Stomach (tissue), 19 donors: Measurements from ENCODE around the gene CTRB1. TPM values are rescaled to one million over a fixed set of nuclear protein-coding genes. Genes with fewer than 3 reads are reported as not detected.
A peak's percentile ranks its signal among the peaks of the same experiment; 100 is the strongest.

ENCODE experiments used
- DNase-seq, 2 donors: peaks; one replicate each; pipeline versions ENCODE4 v3.0.0 to v3.0.0-alpha.2; 2013 to 2019
- H3K27ac ChIP-seq, 5 donors: fragments of 200-600 bp in 4 of 5; sonication (generic) in 4 of 5; one replicate each; pipeline ENCODE4 v1.5.1; 2013 to 2019; ENCODE audit warnings: mild to moderate bottlenecking in 1 of 5, moderate library complexity in 1 of 5
- H3K27me3 ChIP-seq, 3 donors: fragments of 200-600 bp; sonication (generic); one replicate each; pipeline ENCODE4 v1.5.1; 2017 to 2019; ENCODE audit warnings: mixed run types in 1 of 3
- H3K36me3 ChIP-seq, 4 donors: fragments of 200-600 bp; sonication (generic); 1 replicate in 3 of 4; 2 replicates in 1 of 4; pipeline ENCODE4 v1.5.1; 2016 to 2019
- H3K4me1 ChIP-seq, 4 donors: fragments of 200-600 bp; sonication (generic); one replicate each; pipeline ENCODE4 v1.5.1; 2016 to 2019
- H3K4me3 ChIP-seq, 4 donors: fragments of 200-600 bp; sonication (generic) in 3 of 4; one replicate each; pipeline ENCODE4 v1.5.1; 2016 to 2019; ENCODE audit warnings: mild to moderate bottlenecking in 1 of 4
- H3K9me3 ChIP-seq, 4 donors: fragments of 200-600 bp; sonication (generic); one replicate each; pipeline ENCODE4 v1.5.1; 2016 to 2019
- EP300 ChIP-seq: sonication (generic); formaldehyde crosslinking; IDR thresholded peaks from one replicate; pipeline ENCODE4 v1.6.1; 2017; ENCODE audit warnings: antibody characterized with exemption
- POLR2A ChIP-seq, 4 donors: fragments of 450-650 bp; IDR thresholded peaks; one replicate each; pipeline ENCODE4 v1.6.1; 2016; ENCODE audit warnings: antibody characterized with exemption in 4 of 4, control low read depth in 2 of 4, mild to moderate bottlenecking in 1 of 4, moderate library complexity in 1 of 4
- POLR2AphosphoS5 ChIP-seq, 3 donors: sonication (generic); formaldehyde crosslinking; IDR thresholded peaks; one replicate each; pipeline ENCODE4 v1.6.1; 2016; ENCODE audit warnings: antibody characterized with exemption in 3 of 3
- WGBS, 5 donors: extraction: QIAGEN DNeasy Blood & Tissue Kit in 3 of 5; methylation state at CpG; one replicate each; pipeline versions ENCODE4 v1.1.5 to v1.1.7; 2013 to 2018; 5-methylcytosine and 5-hydroxymethylcytosine counted together
- intact Hi-C: fragments of 100-400 bp; cut with DNase I; formaldehyde crosslinking; loops from one replicate; pipeline ENCODE4 v1.15.1; 2023; ENCODE audit warnings: low total_unique reads
- long read RNA-seq, 10 donors: transcript quantifications; one replicate each; lab custom pipeline, GENCODE V29; 2026
- polyA plus RNA-seq, 3 donors: library from polyadenylated mRNA; stranded (reverse); fragments of 200-250 nt; gene quantifications; one replicate each; pipeline ENCODE4 v1.2.3, GENCODE V29; 2013
- total RNA-seq, 5 donors: library from RNA; depleted of rRNA; stranded (reverse); fragments of >200 nt; gene quantifications; one replicate each; pipeline versions ENCODE4 v1.1.0 to v1.2.3, GENCODE V29; 2014 to 2016
- TF ChIP-seq, protein P1 (sequence below), 7 experiments: fragments of 450-650 bp in 4 of 7; fragments of 200-600 bp in 3 of 7; sonication (generic) in 3 of 7; IDR thresholded peaks; one replicate each; pipeline ENCODE4 v1.5.1; 2016 to 2019; ENCODE audit warnings: antibody characterized with exemption in 7 of 7, control low read depth in 2 of 7, mild to moderate bottlenecking in 1 of 7
- donor health status: healthy with polysubstance abuse.
- donor health status: Bipolar disorder and iron deficiency.
- donor health status: healthy.

Gene CTRB1
- total RNA-seq (not detected), polyA plus RNA-seq (10 to 100 TPM in 1 of 3 donors, 1 to 10 TPM in 2; 2.5 to 35.9 (median 2.9) TPM)
- long read RNA-seq, donor 1, result 0 reads
- long read RNA-seq, donor 2, result 0 reads
- long read RNA-seq, donor 3, result 0 reads
- long read RNA-seq, donor 4, result 0 reads
- long read RNA-seq, donor 5, result 0 reads
- long read RNA-seq, donor 6, result 0 reads
- long read RNA-seq, donor 7, result 0 reads
- long read RNA-seq, donor 8, result 0 reads
- long read RNA-seq, donor 9, result 0 reads
- long read RNA-seq, donor 10, result 0 reads

DNA sequence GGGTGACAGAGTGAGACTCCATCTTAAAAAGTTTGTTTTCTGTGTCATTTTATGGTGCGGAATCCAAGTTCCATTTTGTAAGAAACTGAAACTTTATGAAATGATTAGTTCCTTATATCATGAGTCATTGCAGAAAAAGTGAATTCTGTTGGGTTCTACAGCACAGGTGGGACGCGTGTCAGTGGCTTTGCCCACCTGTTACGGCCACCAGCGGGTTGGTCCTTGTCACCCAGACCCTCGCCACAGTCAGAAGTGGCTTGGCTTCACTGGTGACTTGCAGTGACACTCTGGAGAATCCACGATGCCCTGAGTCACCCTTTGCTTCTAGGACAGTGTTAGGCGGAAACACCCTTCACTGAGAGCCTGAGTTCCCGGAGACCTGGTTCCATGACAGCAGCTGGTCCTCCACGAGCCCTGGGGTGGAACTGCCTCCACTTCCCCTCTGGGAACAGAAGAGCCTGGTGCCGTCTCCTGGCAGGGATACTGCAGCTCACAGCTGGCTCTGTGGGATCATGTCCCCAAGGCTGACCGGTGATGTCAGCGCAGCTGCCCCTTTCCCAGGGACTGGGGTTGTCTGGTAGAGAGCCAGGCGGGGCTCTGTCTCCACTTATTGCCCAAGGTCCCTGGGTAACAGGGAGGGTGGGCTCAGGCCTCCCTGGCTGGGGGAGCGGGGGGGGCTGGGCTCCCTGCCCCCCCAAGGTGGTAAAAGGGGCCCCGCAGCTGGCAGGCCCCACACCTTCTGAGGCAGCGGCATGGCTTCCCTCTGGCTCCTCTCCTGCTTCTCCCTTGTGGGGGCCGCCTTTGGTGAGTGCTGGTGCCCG lies at the start of gene CTRB1:
CTRB1 (plus strand) TSS at position 733 of the 821 bp plus-strand sequence; CDS start at position 753, 20 bp downstream.
- intact Hi-C loops, result no loop called here
- H3K36me3 ChIP-seq, result no peaks in the 10 kb centered on the region
- TF ChIP-seq POLR2AphosphoS5 (IDR thresholded peaks at IDR 0.05) (no peak), EP300 (no peak), POLR2A (IDR thresholded peaks at IDR 0.05) (no peak)
- TF ChIP-seq, protein P1, sequence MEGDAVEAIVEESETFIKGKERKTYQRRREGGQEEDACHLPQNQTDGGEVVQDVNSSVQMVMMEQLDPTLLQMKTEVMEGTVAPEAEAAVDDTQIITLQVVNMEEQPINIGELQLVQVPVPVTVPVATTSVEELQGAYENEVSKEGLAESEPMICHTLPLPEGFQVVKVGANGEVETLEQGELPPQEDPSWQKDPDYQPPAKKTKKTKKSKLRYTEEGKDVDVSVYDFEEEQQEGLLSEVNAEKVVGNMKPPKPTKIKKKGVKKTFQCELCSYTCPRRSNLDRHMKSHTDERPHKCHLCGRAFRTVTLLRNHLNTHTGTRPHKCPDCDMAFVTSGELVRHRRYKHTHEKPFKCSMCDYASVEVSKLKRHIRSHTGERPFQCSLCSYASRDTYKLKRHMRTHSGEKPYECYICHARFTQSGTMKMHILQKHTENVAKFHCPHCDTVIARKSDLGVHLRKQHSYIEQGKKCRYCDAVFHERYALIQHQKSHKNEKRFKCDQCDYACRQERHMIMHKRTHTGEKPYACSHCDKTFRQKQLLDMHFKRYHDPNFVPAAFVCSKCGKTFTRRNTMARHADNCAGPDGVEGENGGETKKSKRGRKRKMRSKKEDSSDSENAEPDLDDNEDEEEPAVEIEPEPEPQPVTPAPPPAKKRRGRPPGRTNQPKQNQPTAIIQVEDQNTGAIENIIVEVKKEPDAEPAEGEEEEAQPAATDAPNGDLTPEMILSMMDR (IDR thresholded peaks at IDR 0.05), result no peak
- H3K4me1 ChIP-seq, result peaks cover 0 to 9% (median 2%) of the 10 kb centered on the region in 4 donors
- H3K27me3 ChIP-seq, result no peaks in the 10 kb centered on the region
- 73 to 81% (median 80%) methylated on average over 16 to 19 of the region's 19 CpGs for WGBS, 5 donors
- no peak within 1 kb of the TSS for H3K4me3 ChIP-seq
- DNase-seq, result peak in 1 of 2 donors; percentile 67
- no peaks in the 10 kb centered on the region for H3K9me3 ChIP-seq
- H3K27ac ChIP-seq, result no peak within 1 kb of the TSS

GRCh38 chr16:75169899-75170405 lies 48.8 kb upstream of the CTRB1 start:
- Histone ChIP-seq H3K4me1 (no peaks in the 10 kb centered on the region), H3K4me3 (no peak overlapping the region), H3K36me3 (peaks cover 32 to 72% (median 59%) of the 10 kb centered on the region in 4 donors), H3K27me3 (no peaks in the 10 kb centered on the region), H3K27ac (no peak overlapping the region), H3K9me3 (peaks cover 17 to 99% (median 57%) of the 10 kb centered on the region in 4 donors)
- WGBS, 5 donors, result 88 to 98% (median 97%) methylated on average over 10 of the region's 10 CpGs
- intact Hi-C loops, result no loop called here
- DNase-seq, result no peak
- TF ChIP-seq POLR2A (IDR thresholded peaks at IDR 0.05) (no peak), EP300 (no peak), POLR2AphosphoS5 (IDR thresholded peaks at IDR 0.05) (no peak)
- TF ChIP-seq, protein P1 (IDR thresholded peaks at IDR 0.05), result no peak

GRCh38 chr16:75172578-75172977 lies 46.2 kb upstream of the CTRB1 start:
- DNase-seq, result no peak
- TF ChIP-seq POLR2AphosphoS5 (IDR thresholded peaks at IDR 0.05), result no peak
- TF ChIP-seq, protein P1 (IDR thresholded peaks at IDR 0.05), result no peak
- TF ChIP-seq EP300, result no peak
- TF ChIP-seq POLR2A (IDR thresholded peaks at IDR 0.05), result no peak
- H3K36me3 ChIP-seq, result peaks cover 24 to 51% (median 36%) of the 10 kb centered on the region in 4 donors
- no peak overlapping the region for H3K27ac ChIP-seq
- H3K9me3 ChIP-seq, result peaks cover 31 to 99% (median 66%) of the 10 kb centered on the region in 4 donors
- WGBS, 5 donors, result 92 to 100% (median 97%) methylated on average over 4 of the region's 4 CpGs
- intact Hi-C loops, result no loop called here
- H3K4me1 ChIP-seq, result no peaks in the 10 kb centered on the region
- no peak overlapping the region for H3K4me3 ChIP-seq
- no peaks in the 10 kb centered on the region for H3K27me3 ChIP-seq

DNA sequence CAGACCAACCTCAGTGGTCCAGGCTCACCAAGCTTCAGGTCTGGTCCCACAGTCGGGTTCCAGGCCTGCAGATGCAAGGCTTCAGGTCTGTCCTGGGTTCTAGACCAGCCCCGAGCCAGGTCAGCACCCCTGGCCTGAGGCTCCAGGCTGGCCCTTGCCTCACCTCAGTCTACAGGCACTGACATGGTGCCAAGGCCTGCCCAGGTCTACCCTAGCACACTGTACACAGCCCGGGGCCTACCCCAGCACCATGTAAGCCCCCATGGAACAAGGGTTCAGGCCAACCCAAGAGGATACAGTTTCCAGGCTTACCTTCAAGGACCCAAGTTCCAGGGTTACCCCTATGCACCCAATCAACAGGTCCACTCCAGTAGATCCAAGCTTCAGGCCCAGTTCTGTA lies 43.7 kb upstream of the CTRB1 start:
- intact Hi-C loops, result no loop called here
- no peak overlapping the region for H3K4me3 ChIP-seq
- H3K36me3 ChIP-seq, result peaks cover 4 to 26% (median 11%) of the 10 kb centered on the region in 4 donors
- H3K4me1 ChIP-seq, result no peaks in the 10 kb centered on the region
- TF ChIP-seq POLR2A (IDR thresholded peaks at IDR 0.05) (no peak), EP300 (no peak), POLR2AphosphoS5 (IDR thresholded peaks at IDR 0.05) (no peak)
- TF ChIP-seq, protein P1 (IDR thresholded peaks at IDR 0.05), result no peak
- 90 to 95% (median 93%) methylated on average over 3 of the region's 3 CpGs; no CpG with 5 or more reads in 1 of the 5 donors for WGBS, 5 donors
- H3K27me3 ChIP-seq, result no peaks in the 10 kb centered on the region
- peaks cover 16 to 74% (median 48%) of the 10 kb centered on the region in 4 donors for H3K9me3 ChIP-seq
- H3K27ac ChIP-seq, result no peak overlapping the region
- DNase-seq, result no peak
